ENCODE measurements around the gene ROBO4.

The ROBO4 gene

DNA sequence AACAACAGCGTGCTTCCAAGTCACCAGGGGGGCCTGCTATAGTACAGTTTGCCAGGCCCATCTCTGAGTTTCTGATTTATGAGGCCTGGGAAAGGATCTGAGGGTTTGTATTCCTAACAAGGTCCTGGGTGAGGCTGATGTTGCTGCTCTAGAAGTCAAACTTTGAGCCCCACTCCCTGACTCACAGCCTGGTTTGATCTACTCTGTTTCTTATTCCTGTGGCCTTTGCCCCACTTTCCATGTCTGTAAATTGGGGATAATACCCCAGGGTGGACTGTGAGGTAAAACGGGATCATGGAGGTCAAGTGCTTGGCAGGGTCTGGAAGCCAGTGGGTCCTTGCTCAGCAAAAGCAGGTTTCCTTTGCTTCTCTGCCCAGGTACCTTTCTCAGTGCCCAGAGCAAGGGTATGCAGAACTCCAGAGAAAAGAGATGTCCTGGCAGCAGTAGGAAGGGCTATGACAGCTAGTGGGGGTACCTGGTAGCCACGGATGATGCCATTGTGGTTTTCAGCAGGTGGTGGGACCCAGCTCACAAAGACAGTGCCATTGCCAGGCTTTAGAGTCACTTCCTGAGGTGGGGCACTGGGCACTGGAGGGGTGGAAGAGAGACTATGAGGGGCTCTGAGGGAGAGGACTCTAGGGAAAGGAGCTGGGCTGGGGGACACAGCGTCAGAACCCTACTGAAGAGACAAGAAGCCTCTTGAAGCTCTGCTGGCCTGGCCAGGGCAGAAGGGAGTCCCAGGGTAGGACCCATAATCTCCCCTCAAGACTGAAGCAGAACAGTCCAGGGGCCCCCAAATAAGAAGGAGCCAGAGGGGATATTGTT, 2.8 kb downstream of the ROBO4 start:
- H3K79me2 ChIP-seq (ENCODE audit: insufficient read depth, low read depth) = no peaks in the 10 kb centered on the region
- no peak overlapping the region for H3K4me3 ChIP-seq (IDR thresholded peaks at IDR 0.05; ENCODE audit: insufficient read depth, low read depth, low read length)
- H3K27me3 ChIP-seq (ENCODE audit: insufficient read depth, low read depth) = no peaks in the 10 kb centered on the region
- H3K4me2 ChIP-seq = no peak overlapping the region
- no peak overlapping the region for H3K27ac ChIP-seq
- no peak for TF ChIP-seq CTCF (conservative IDR thresholded peaks at IDR 0.05; ENCODE audit: low read depth, low read length)
- no peaks in the 10 kb centered on the region for H3K36me3 ChIP-seq (ENCODE audit: insufficient read depth)
- H3K4me1 ChIP-seq (ENCODE audit: low read depth, poor library complexity, severe bottlenecking) = no peaks in the 10 kb centered on the region
- no peaks in the 10 kb centered on the region for H4K20me1 ChIP-seq (ENCODE audit: insufficient read depth)
- no peak overlapping the region for H2AFZ ChIP-seq (ENCODE audit: low read depth)
- H3K9ac ChIP-seq = no peak overlapping the region

- Histone ChIP-seq H4K20me1 (ENCODE audit: insufficient read depth) (no peaks in the 10 kb centered on the region), H3K79me2 (ENCODE audit: insufficient read depth, low read depth) (no peaks in the 10 kb centered on the region), H3K4me2 (no peak overlapping the region), H3K9ac (no peak overlapping the region), H3K36me3 (ENCODE audit: insufficient read depth) (no peaks in the 10 kb centered on the region), H2AFZ (ENCODE audit: low read depth) (no peak overlapping the region), H3K27me3 (ENCODE audit: insufficient read depth, low read depth) (no peaks in the 10 kb centered on the region), H3K4me3 (IDR thresholded peaks at IDR 0.05; ENCODE audit: insufficient read depth, low read depth, low read length) (no peak overlapping the region), H3K27ac (no peak overlapping the region), H3K4me1 (ENCODE audit: low read depth, poor library complexity, severe bottlenecking) (no peaks in the 10 kb centered on the region)
- no peak for TF ChIP-seq CTCF (conservative IDR thresholded peaks at IDR 0.05; ENCODE audit: low read depth, low read length)
Measured at GRCh38 chr11:124893781-124894401, 3.8 kb downstream of the ROBO4 start.

GRCh38 chr11:124892750-124893454, 4.8 kb downstream of the ROBO4 start:
- Histone ChIP-seq H3K79me2 (ENCODE audit: insufficient read depth, low read depth) (no peaks in the 10 kb centered on the region), H3K4me3 (IDR thresholded peaks at IDR 0.05; ENCODE audit: insufficient read depth, low read depth, low read length) (no peak overlapping the region), H3K27ac (no peak overlapping the region), H3K9ac (no peak overlapping the region), H3K27me3 (ENCODE audit: insufficient read depth, low read depth) (no peaks in the 10 kb centered on the region), H3K4me1 (ENCODE audit: low read depth, poor library complexity, severe bottlenecking) (no peaks in the 10 kb centered on the region), H4K20me1 (ENCODE audit: insufficient read depth) (no peaks in the 10 kb centered on the region), H2AFZ (ENCODE audit: low read depth) (no peak overlapping the region), H3K4me2 (no peak overlapping the region), H3K36me3 (ENCODE audit: insufficient read depth) (no peaks in the 10 kb centered on the region)
- TF ChIP-seq CTCF (conservative IDR thresholded peaks at IDR 0.05; ENCODE audit: low read depth, low read length) = no peak

GRCh38 chr11:124892146-124892545, 5.5 kb downstream of the ROBO4 start:
- Histone ChIP-seq H3K4me1 (ENCODE audit: low read depth, poor library complexity, severe bottlenecking) (no peaks in the 10 kb centered on the region), H3K9ac (no peak overlapping the region), H3K79me2 (ENCODE audit: insufficient read depth, low read depth) (no peaks in the 10 kb centered on the region), H3K27ac (no peak overlapping the region), H3K4me2 (no peak overlapping the region), H2AFZ (ENCODE audit: low read depth) (no peak overlapping the region), H3K36me3 (ENCODE audit: insufficient read depth) (no peaks in the 10 kb centered on the region), H4K20me1 (ENCODE audit: insufficient read depth) (no peaks in the 10 kb centered on the region), H3K27me3 (ENCODE audit: insufficient read depth, low read depth) (no peaks in the 10 kb centered on the region), H3K4me3 (IDR thresholded peaks at IDR 0.05; ENCODE audit: insufficient read depth, low read depth, low read length) (no peak overlapping the region)
- no peak for TF ChIP-seq CTCF (conservative IDR thresholded peaks at IDR 0.05; ENCODE audit: low read depth, low read length)
